Measurements from ENCODE around the gene TACSTD2.

The TACSTD2 gene

DNA sequence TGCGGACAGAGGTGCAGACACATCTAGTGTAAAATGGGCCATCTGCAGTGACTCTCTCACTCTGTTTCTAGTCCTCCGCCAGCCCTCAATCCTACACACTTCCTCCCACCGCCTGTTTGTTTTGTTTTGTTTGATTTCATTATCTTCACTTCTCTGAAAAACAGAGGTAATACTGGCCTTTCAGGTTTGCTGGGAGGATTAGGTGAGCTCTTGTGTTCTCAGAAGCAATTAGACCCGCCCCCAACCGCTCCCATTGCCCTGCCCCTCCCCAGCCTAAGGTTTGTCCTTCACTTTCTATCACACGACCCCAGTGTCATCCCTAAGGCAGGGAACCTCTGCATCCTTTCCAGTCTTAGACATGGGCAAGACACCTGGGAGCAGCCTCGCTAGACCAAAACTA, 43.2 kb upstream of the TACSTD2 start:
- TF ChIP-seq, protein P1, sequence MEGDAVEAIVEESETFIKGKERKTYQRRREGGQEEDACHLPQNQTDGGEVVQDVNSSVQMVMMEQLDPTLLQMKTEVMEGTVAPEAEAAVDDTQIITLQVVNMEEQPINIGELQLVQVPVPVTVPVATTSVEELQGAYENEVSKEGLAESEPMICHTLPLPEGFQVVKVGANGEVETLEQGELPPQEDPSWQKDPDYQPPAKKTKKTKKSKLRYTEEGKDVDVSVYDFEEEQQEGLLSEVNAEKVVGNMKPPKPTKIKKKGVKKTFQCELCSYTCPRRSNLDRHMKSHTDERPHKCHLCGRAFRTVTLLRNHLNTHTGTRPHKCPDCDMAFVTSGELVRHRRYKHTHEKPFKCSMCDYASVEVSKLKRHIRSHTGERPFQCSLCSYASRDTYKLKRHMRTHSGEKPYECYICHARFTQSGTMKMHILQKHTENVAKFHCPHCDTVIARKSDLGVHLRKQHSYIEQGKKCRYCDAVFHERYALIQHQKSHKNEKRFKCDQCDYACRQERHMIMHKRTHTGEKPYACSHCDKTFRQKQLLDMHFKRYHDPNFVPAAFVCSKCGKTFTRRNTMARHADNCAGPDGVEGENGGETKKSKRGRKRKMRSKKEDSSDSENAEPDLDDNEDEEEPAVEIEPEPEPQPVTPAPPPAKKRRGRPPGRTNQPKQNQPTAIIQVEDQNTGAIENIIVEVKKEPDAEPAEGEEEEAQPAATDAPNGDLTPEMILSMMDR (IDR thresholded peaks at IDR 0.05; ENCODE audit: control extremely low read depth, extremely low read depth, low read depth, missing control alignments), result no peak
- ChIA-PET CTCF (no interaction called here), POLR2A (no interaction called here)
- no peak for DNase-seq (ENCODE audit: extremely low spot score)

DNA sequence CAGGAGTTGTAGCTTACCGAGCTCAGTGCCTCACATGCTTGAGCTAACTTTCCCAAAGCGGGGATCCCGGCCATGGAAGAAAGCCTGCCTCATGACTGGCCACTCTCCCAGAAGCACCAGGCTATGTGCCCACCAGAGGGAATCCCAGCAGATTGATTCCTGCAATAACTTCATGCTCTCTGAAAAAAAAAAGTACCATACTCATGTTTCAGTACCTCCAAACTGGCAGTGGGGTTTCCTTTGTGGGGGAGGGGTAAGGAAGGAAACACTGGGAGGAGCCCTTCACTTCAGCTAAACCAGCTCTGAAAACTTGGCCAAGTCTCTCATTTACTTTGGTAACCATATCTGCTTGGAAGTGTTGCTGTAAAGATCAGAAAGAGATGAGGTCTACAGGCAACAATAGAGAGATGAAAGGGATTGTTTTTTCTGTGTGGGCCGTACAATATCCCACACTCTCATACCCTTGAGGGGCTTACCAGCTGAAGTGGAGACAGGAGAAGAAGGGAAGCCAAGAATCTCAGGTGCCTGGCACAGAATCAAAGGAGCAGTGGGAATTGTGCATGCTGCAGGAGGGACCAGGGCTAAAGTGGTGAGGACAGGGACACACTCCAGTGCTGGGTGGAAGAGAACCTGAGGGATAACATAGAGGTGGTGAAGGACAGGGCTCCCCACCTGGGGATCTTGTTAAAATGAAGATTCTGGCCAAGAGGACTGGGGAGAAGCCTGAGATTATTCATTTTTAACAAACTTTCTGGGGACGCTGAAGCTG, 42.4 kb upstream of the TACSTD2 start:
- ChIA-PET POLR2A (no interaction called here), CTCF (interaction anchor here (1.3 to 1.9 kb wide), 3 partner anchors 14 to 73 kb away, joined by 3 to 7 read pairs (median 6); partner anchors contain the start of gene OMA1)
- TF ChIP-seq, protein P1 (IDR thresholded peaks at IDR 0.05; ENCODE audit: control extremely low read depth, extremely low read depth, low read depth, missing control alignments), result no peak
- DNase-seq (ENCODE audit: extremely low spot score), result no peak

DNA sequence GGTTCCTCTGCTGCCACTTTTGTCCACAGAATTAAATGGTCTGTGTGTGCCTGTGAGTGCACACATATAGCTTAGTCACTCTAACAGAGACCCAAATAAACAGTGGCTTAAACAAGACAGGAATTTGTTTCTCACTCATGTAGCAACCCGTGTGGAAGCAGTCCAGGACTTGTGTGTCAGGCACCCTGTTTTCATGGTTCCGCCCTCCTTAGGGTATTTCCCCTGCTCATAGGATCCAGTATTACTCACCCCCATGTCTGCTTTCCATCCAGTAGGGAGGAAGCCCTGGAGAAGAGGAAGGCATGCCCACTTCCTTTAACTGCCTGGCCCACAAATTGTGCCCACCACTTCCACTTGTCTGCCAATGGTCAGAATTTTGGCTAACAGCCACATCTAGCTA, 41.3 kb upstream of the TACSTD2 start:
- POLR2A ChIA-PET, result no interaction called here
- TF ChIP-seq, protein P1 (IDR thresholded peaks at IDR 0.05; ENCODE audit: control extremely low read depth, extremely low read depth, low read depth, missing control alignments), result no peak
- CTCF ChIA-PET, result interaction anchor here (1.1 to 2.0 kb wide), 6 partner anchors 11 to 72 kb away, joined by 3 to 7 read pairs (median 4); partner anchors contain the start of gene OMA1
- DNase-seq (ENCODE audit: extremely low spot score), result no peak

DNA sequence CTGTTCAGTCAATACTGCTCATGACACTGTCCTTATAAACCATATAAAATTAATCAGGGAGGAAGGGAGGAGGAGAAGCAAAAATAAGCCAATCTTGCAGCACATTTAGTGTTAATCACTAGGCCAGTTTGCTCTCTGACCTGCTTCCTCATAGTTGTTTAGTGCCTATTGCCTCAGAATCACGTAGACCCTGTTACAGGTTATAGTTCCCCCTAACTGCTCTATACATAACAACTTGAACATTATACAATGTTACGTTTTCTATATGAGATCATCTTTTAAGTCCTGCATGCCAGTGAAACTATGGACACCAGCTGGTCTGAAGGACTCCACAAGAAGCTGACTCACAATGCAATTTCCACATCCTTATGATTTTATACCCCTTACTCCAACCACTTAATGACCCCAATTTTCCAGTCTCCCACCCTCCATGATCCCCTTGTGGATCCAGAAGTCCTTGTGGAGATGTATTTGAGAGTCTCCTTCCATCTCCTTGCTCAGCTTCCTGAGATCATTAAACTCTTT, 34.9 kb upstream of the TACSTD2 start:
- POLR2A ChIA-PET, result interaction anchor here (0.5 kb wide), 1 partner anchor 1380 kb away, joined by 6 read pairs; no protein-coding TSS in a partner anchor
- DNase-seq (ENCODE audit: extremely low spot score), result no peak
- TF ChIP-seq, protein P1 (IDR thresholded peaks at IDR 0.05; ENCODE audit: control extremely low read depth, extremely low read depth, low read depth, missing control alignments), result no peak
- CTCF ChIA-PET, result no interaction called here

DNA sequence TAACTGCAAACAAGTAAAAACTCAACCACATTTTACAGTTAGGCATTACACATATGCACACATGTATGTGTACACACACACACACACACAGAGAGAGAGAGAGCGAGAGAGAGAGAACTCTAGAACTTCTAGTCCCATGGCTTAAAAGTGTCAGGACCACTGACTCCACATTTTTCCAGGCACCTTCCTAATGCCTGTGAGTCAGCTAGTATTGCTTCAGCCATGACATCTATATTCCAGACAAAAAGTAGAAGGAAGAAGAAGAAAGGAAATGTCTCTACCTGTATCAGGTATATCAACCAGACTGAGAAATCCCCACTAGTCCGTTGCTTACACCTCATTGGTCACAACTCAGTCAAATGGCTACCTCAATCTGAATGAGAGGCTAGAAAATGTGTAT, 31.9 kb upstream of the TACSTD2 start:
- no peak for DNase-seq (ENCODE audit: extremely low spot score)
- TF ChIP-seq, protein P1 (IDR thresholded peaks at IDR 0.05; ENCODE audit: control extremely low read depth, extremely low read depth, low read depth, missing control alignments), result no peak
- CTCF ChIA-PET, result no interaction called here
- POLR2A ChIA-PET, result no interaction called here

DNA sequence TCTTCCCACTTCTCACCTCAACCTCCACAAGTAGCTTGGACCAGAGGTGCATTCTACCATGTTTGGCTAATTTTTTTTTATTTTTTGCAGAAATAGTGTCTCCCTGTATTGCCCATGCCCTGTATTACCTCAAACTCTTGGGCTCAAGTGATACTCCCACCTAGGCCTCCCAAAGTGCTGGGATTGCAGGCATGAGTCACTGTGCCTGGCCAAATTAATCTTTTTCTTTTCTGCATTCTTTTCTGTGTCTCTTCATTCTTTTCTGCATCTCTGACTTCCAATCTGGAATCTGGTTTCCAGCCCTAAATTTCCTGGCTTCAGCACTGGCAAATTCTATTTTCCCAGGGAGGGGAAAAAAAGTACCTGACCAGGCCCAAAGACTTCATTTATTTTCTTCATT, 31.2 kb upstream of the TACSTD2 start:
- ChIA-PET CTCF (no interaction called here), POLR2A (no interaction called here)
- TF ChIP-seq, protein P1 (IDR thresholded peaks at IDR 0.05; ENCODE audit: control extremely low read depth, extremely low read depth, low read depth, missing control alignments), result no peak
- no peak for DNase-seq (ENCODE audit: extremely low spot score)
